Kidney (tissue), 14 donors: ENCODE results near the gene SCIN. TPM values are rescaled to one million over a fixed set of nuclear protein-coding genes. Genes with fewer than 3 reads are reported as not detected.

Experiments
- DNase-seq, 5 donors: peaks; one replicate each; pipeline ENCODE4 v3.0.0-alpha.2; 2013 to 2020
- FAIRE-seq: peaks from 2 replicates; lab custom pipeline; 2012; peaks lifted over from hg19 to GRCh38; lab: Jason Lieb, UNC
- H3K27ac ChIP-seq, 2 donors: one replicate each; pipeline ENCODE4 v1.7.0; 2013; ENCODE audit warnings: low read depth in 2 of 2, low read length in 2 of 2, inconsistent platforms in 1 of 2
- H3K27me3 ChIP-seq: one replicate; pipeline ENCODE4 v1.7.1; 2013; ENCODE audit warnings: low read length, inconsistent platforms; ENCODE audit not compliant: control insufficient read depth, insufficient read depth
- H3K36me3 ChIP-seq, 3 donors: one replicate each; pipeline versions ENCODE4 v1.7.0 to v1.7.1; 2013; ENCODE audit warnings: low read length in 3 of 3, control low read depth in 1 of 3, inconsistent platforms in 1 of 3; ENCODE audit not compliant: insufficient read depth in 3 of 3, control insufficient read depth in 2 of 3
- H3K4me1 ChIP-seq, 3 donors: one replicate each; pipeline versions ENCODE4 v1.7.0 to v1.7.1; 2013; ENCODE audit warnings: low read length in 3 of 3, inconsistent platforms in 1 of 3, low read depth in 1 of 3; ENCODE audit not compliant: control insufficient read depth in 2 of 3, insufficient read depth in 2 of 3
- H3K4me3 ChIP-seq, 3 donors: one replicate each; pipeline versions ENCODE4 v1.7.0 to v1.8.1; 2013; ENCODE audit warnings: low read length in 3 of 3, control low read depth in 1 of 3, inconsistent platforms in 1 of 3
- H3K9ac ChIP-seq, 3 donors: one replicate each; pipeline versions ENCODE4 v1.7.0 to v1.7.1; 2013; ENCODE audit warnings: low read length in 3 of 3, control low read depth in 1 of 3, inconsistent platforms in 1 of 3
- H3K9me3 ChIP-seq, 3 donors: one replicate each; pipeline versions ENCODE4 v1.7.0 to v1.7.1; 2013; ENCODE audit warnings: low read length in 3 of 3, control low read depth in 1 of 3, inconsistent platforms in 1 of 3; ENCODE audit not compliant: control insufficient read depth in 2 of 3, insufficient read depth in 1 of 3
- intact Hi-C: fragments of 100-400 bp; cut with DNase I; formaldehyde crosslinking; loops from one replicate; pipeline ENCODE4 v1.11.1; 2022
- polyA plus RNA-seq: library from polyadenylated mRNA; stranded (reverse); fragments of 350-450 nt; fragmentation: Illumina TruSeq; extraction: RNeasy Lipid Tissue Mini Kit (QIAGEN cat#74804); gene quantifications from one replicate; pipeline ENCODE4 v1.2.3, GENCODE V29; 2014; ENCODE audit warnings: low read depth, low replicate concordance; ENCODE audit not compliant: insufficient read depth
- total RNA-seq: library from RNA; stranded (reverse); fragmentation: NEBNext Ultra II Directional; extraction: Animal tissue kit (Norgen Biotek cat#: 25700); gene quantifications from one replicate; pipeline ENCODE4 v1.2.1, GENCODE V29; 2021
- TF ChIP-seq, protein P1 (sequence below): IDR thresholded peaks from 3 replicates; pipeline ENCODE4 v1.5.1; 2012; ENCODE audit warnings: mild to moderate bottlenecking, moderate library complexity, borderline replicate concordance; ENCODE audit not compliant: insufficient read depth; ENCODE audit errors: extremely low read depth
- donor health status: control.
- donor health status: control.
- donor health status: control.
- donor health status: control.
- donor health status: control.
- donor health status: DM: yes; HTN: yes; CAD: no.
- donor health status: Normal renal cell carcinoma (clear cell type).

The SCIN gene
- total and polyA plus RNA-seq, 2 donors from 2014 or later, result 62.8 to 141 TPM

DNA sequence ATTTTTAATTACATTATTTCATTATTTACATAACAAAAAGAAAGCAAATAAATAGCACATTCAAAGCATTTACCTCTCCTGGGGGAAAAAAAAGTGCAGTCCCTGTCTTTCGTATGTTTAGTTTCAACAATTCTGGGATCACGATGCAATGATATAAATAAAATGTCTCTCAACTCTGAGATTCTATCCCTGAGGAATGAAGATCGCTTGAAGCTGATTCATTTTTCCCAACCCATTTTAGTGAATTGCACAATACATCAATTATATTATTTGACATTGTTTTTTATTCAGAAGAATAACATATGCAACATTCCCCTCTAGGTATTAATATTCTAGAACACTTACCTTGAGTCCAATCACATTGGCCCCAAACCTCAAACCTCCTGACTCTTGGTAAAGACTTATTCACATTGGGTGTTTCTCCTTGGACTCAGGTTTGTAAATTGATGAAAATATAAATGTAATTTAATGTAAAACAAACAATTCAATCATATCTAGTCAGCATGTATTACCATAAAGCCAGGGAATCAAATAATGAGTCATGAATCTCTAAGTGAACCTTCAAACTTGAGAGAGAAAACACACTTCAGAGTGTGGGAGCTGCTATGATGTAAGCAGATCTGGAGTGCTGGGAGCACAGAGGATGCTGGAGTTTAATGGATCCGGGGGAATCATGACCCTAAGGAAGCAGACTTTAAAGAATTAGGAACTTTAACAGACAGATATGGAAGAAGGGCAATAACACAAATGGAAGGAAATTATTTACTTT lies 5.3 kb upstream of the SCIN start:
- Histone ChIP-seq H3K27ac (no peak overlapping the region), H3K36me3 (no peaks in the 10 kb centered on the region), H3K4me3 (no peak overlapping the region), H3K4me1 (no peaks in the 10 kb centered on the region), H3K27me3 (peaks cover under 1% of the 10 kb centered on the region), H3K9me3 (no peaks in the 10 kb centered on the region), H3K9ac (no peak overlapping the region)
- DNase-seq, result no peak
- intact Hi-C loops, result no loop called here
- TF ChIP-seq, protein P1, sequence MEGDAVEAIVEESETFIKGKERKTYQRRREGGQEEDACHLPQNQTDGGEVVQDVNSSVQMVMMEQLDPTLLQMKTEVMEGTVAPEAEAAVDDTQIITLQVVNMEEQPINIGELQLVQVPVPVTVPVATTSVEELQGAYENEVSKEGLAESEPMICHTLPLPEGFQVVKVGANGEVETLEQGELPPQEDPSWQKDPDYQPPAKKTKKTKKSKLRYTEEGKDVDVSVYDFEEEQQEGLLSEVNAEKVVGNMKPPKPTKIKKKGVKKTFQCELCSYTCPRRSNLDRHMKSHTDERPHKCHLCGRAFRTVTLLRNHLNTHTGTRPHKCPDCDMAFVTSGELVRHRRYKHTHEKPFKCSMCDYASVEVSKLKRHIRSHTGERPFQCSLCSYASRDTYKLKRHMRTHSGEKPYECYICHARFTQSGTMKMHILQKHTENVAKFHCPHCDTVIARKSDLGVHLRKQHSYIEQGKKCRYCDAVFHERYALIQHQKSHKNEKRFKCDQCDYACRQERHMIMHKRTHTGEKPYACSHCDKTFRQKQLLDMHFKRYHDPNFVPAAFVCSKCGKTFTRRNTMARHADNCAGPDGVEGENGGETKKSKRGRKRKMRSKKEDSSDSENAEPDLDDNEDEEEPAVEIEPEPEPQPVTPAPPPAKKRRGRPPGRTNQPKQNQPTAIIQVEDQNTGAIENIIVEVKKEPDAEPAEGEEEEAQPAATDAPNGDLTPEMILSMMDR, result no peak
- no peak for FAIRE-seq

DNA sequence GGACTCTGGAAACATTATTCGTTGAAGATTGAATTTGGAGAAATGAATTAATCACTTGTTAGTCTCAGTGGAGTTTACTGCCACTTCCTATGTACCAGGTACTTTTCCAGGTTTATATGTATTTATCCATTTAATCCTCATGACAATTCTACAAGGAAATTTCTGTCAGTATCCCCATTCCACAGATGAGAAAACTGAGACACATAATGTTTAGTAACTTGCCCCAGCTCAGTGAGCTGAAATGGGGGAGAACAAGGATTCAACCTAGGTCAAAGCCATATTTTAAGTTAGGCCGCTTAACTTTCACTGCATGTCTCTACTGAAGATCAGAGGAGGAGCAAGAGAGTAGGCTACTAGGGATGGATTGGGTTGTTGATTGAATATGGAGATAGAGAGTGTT lies 4.6 kb upstream of the SCIN start:
- no peak overlapping the region for H3K27ac ChIP-seq
- H3K9me3 ChIP-seq, result no peaks in the 10 kb centered on the region
- no peak overlapping the region for H3K9ac ChIP-seq
- H3K36me3 ChIP-seq, result no peaks in the 10 kb centered on the region
- no peak overlapping the region for H3K4me3 ChIP-seq
- H3K4me1 ChIP-seq, result no peaks in the 10 kb centered on the region
- TF ChIP-seq, protein P1, result no peak
- H3K27me3 ChIP-seq, result peaks cover 3% of the 10 kb centered on the region
- FAIRE-seq, result no peak
- intact Hi-C loops, result no loop called here
- DNase-seq, result no peak

DNA sequence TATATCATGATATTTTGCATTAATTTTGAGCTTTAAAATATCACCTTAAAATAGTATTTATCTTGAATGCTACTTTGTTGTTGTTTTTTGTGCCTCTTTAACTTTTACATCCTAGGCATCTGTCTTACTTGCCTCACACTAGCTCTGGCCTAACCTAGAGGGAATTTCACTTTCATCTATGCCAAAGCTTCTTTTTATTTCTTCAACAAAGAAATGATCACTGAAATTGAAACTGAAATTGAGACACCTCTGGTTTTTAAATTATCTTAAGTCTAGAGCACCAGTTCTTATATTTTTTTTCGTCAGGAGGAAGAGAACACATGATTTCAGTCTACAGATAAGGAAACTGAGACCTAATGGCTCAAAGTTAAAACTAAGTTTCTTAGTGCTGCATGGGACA lies 3.5 kb upstream of the SCIN start:
- FAIRE-seq, result no peak
- DNase-seq, result no peak
- Histone ChIP-seq H3K4me1 (no peaks in the 10 kb centered on the region), H3K36me3 (no peaks in the 10 kb centered on the region), H3K27ac (no peak overlapping the region), H3K4me3 (no peak overlapping the region), H3K27me3 (peaks cover 6% of the 10 kb centered on the region), H3K9ac (no peak overlapping the region), H3K9me3 (no peaks in the 10 kb centered on the region)
- intact Hi-C loops, result no loop called here
- TF ChIP-seq, protein P1, result no peak
